ENCODE results near the gene PACRG. TPM values are rescaled to one million over a fixed set of nuclear protein-coding genes. Genes with fewer than 3 reads are reported as not detected.

PACRG gene
- total and polyA plus RNA-seq, 2 of the 8 experiments (the other 6 are each of a cell fraction or from before 2014, with no cell fraction given): 0.44 to 0.54 TPM

GRCh38 chr6:163019926-163020325 lies 292.2 kb downstream of the PACRG start (continued):
- TF ChIP-seq RXRA (IDR thresholded peaks at IDR 0.05; ENCODE audit: insufficient read depth, low read depth, low read length) (no peak), CHD1 (IDR thresholded peaks at IDR 0.05; ENCODE audit: low read depth, low read length) (no peak), CHD7 (IDR thresholded peaks at IDR 0.05; ENCODE audit: insufficient replicate concordance, low read length) (no peak), E2F6 (IDR thresholded peaks at IDR 0.05) (no peak), CREB1 (IDR thresholded peaks at IDR 0.05) (no peak), SRF (IDR thresholded peaks at IDR 0.05; ENCODE audit: low read depth, low read length) (no peak)
